NT2/D1 (cell line): ENCODE data around the gene MAD1L1.
"Not testable (repeated sequence)": the region's sequence is repeated elsewhere in the genome, so short reads cannot be mapped to it uniquely, and the experiment has no call there.

Experiments
- DNase-seq: peaks from one replicate; pipeline ENCODE4 v3.0.0-alpha.2; 2011; ENCODE audit warnings: low read depth, low spot score
- H3K27me3 ChIP-seq: 2 replicates; pipeline ENCODE4 v1.6.0; 2011; ENCODE audit warnings: mild to moderate bottlenecking; ENCODE audit not compliant: insufficient read length, insufficient read depth
- H3K36me3 ChIP-seq: 2 replicates; pipeline ENCODE4 v1.6.1; 2011; ENCODE audit warnings: mild to moderate bottlenecking, low read length, mixed read lengths; ENCODE audit not compliant: insufficient read depth, insufficient read length
- H3K4me1 ChIP-seq: 2 replicates; pipeline ENCODE4 v1.5.1; 2011; ENCODE audit not compliant: insufficient read depth, insufficient read length
- H3K4me3 ChIP-seq: 2 replicates; pipeline ENCODE4 v1.5.1; 2011; ENCODE audit warnings: low read depth; ENCODE audit not compliant: insufficient read length
- H3K9ac ChIP-seq: 2 replicates; pipeline ENCODE4 v1.6.0; 2011; ENCODE audit warnings: low read depth; ENCODE audit not compliant: insufficient read length
- H3K9me3 ChIP-seq: 2 replicates; pipeline ENCODE4 v1.5.1; 2011; ENCODE audit warnings: mild to moderate bottlenecking, low read length; ENCODE audit not compliant: insufficient read depth
- SUZ12 ChIP-seq: IDR thresholded peaks from 2 replicates; pipeline ENCODE4 v1.6.1; 2011; ENCODE audit not compliant: insufficient read length, insufficient read depth; ENCODE audit errors: extremely low read depth
- YY1 ChIP-seq: IDR thresholded peaks from 2 replicates; pipeline ENCODE4 v1.6.1; 2011; ENCODE audit not compliant: insufficient read length, insufficient read depth
- ZNF274 ChIP-seq: IDR thresholded peaks from 2 replicates; pipeline ENCODE4 v1.6.1; 2011; ENCODE audit warnings: mild to moderate bottlenecking, low read depth, low read length

The MAD1L1 gene

GRCh38 chr7:1839701-1840100, 393.0 kb downstream of the MAD1L1 start:
- no peak for DNase-seq
- H3K27me3 ChIP-seq = no peaks in the 10 kb centered on the region
- TF ChIP-seq YY1 (no peak), ZNF274 (no peak), SUZ12 (no peak)
- no peak overlapping the region for H3K4me3 ChIP-seq
- H3K9ac ChIP-seq = no peak overlapping the region
- H3K9me3 ChIP-seq = peaks cover 4% of the 10 kb centered on the region; the same call in 1 of the 2 replicates
- H3K4me1 ChIP-seq = peaks cover 2% of the 10 kb centered on the region
- peaks cover 4% of the 10 kb centered on the region for H3K36me3 ChIP-seq

DNA sequence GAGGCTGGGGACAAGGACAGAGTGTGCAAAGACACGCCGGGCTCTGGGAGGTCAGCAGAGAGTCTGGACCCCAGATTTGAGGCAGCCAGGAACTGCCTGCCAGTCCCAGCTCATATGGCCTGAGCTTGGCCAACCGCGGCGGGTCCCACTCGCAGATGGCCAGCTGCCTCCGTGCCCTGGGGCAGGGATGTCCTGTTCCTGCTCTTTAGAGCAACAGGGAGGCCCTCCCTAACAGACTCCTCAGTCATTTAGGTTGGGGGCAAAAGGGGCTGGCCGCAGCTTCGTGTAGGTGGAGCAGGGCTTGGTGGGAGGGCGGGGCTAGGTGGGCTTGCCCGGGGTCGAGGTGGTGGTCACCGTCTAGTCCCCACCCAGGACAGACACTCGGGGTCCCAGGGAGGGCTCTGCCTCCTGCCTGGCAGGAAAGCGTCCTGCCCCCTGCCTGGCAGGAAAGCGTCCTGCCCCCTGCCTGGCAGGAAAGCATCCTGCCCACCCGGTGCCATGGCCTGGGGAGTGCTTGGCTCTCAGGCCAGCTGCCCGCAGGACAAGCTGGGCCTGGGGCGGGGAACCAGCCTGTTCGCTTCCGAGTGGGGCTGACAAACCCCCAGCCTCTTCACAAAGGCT, 393.7 kb downstream of the MAD1L1 start:
- not testable (repeated sequence) for H3K36me3 ChIP-seq, H3K27me3 ChIP-seq, H3K9me3 ChIP-seq, DNase-seq, H3K4me1 ChIP-seq, H3K4me3 ChIP-seq, H3K9ac ChIP-seq

DNA sequence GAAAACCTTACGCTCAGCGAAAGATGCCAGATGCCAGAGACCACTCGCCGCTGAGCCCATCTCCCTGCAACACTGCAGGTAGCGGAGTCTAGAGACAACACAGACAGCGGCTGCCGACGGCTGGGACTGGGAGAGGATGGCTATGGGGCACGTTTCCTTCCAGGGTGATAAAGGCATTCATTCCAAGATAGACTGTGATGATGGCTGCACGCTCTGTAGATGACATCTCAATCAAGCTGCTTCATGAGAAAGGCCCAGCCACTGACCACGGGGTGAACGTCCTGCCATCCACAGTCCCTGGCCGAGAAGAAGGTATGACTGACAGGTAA, 394.2 kb downstream of the MAD1L1 start:
- H3K36me3 ChIP-seq, H3K27me3 ChIP-seq, DNase-seq: not testable (repeated sequence)

DNA sequence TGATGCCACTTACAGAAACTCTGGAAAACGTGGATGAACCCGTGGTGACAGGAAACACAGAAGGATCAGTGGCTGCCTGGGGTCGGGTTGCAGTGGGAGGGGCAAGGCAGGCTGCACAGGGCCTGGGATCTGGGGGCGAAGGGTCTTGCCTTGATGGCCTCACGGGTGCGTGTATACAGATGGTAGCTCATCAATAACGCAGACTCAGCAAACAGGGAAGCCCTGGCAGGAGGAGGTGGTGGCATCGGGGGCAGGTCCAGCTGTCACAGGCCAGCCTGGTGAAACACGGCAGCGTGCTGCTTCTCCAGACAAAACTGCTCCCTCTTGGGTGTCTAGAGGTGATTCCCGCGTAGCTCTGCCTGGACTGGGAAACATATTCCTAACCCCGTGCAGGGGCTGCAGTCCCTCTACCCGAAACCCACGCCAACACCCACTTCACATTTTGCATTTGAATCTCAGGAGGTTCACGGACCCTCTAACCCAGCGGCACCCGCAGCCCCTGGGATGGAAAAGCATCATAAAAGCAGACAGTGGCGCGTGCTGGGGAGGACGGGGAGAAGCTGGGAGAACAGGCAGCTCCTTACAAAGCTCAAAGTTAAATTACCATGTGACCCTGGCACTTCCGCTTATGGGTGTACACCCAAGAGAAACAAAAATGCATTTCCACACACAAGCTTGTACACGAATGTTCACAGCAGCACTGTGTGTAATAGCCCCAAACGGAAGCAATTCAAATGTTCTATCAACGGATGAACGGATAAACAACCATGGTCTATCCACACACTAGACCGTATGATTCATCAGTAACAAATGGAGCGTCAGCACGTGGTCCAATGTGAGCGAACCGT, 394.8 kb downstream of the MAD1L1 start:
- not testable (repeated sequence) for DNase-seq

More for the DNA sequence above, 394.2 kb downstream of the MAD1L1 start:
- not testable (repeated sequence) for H3K4me3 ChIP-seq, H3K4me1 ChIP-seq, H3K9me3 ChIP-seq, H3K9ac ChIP-seq

GRCh38 chr7:1831933-1832535, 400.7 kb downstream of the MAD1L1 start:
- H3K9me3 ChIP-seq, H3K36me3 ChIP-seq, H3K4me1 ChIP-seq, H3K4me3 ChIP-seq, H3K9ac ChIP-seq, DNase-seq, H3K27me3 ChIP-seq: not testable (repeated sequence)

More for the DNA sequence above, 394.8 kb downstream of the MAD1L1 start:
- H3K9ac ChIP-seq, H3K36me3 ChIP-seq, H3K9me3 ChIP-seq, H3K4me3 ChIP-seq, H3K4me1 ChIP-seq, H3K27me3 ChIP-seq: not testable (repeated sequence)

DNA sequence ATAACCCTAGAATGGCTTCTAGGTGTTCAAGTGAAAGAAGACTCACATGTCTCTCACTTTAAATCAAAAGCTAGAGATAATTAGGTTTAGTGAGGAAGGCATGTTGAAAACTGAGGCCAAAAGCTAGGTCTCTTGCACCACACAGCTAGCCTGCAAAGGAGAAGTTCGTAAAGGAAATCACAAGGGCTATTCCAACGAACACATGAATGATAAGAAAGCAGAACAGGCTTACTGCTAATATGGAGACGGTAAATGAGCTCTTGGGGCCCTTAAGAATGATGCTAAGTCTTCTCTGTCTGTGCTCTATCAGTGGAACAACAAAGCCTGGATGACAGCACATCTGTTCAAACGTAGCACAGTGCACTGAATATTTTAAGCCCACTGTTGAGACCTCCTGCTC, 401.3 kb downstream of the MAD1L1 start:
- H3K9me3 ChIP-seq, H3K36me3 ChIP-seq, H3K27me3 ChIP-seq, H3K9ac ChIP-seq, DNase-seq, H3K4me1 ChIP-seq, H3K4me3 ChIP-seq: not testable (repeated sequence)

GRCh38 chr7:1829668-1830067, 403.1 kb downstream of the MAD1L1 start:
- not testable (repeated sequence) for H3K4me3 ChIP-seq, DNase-seq, H3K36me3 ChIP-seq, H3K27me3 ChIP-seq, H3K9me3 ChIP-seq, H3K4me1 ChIP-seq, H3K9ac ChIP-seq

DNA sequence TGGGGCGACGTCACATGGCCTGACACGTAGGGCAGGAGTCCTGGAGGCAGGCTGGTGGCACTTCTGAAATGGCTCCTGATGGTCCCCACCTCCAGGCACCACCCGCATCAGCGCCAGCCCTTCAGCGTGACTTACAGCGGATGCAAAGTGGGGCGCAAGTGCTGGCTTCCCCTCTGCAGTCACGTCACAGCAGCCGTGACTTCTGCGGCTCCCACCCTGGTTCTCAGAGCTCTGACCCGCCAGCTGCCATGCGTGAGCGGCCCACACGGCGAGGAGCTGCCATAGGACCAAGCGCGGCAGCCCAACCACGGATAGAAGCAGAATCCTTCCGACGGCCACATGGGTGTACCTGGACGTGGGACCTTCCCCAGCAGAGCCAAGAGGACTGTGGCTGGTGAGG, 403.6 kb downstream of the MAD1L1 start:
- Histone ChIP-seq H3K4me1 (no peaks in the 10 kb centered on the region), H3K9ac (no peak overlapping the region), H3K4me3 (no peak overlapping the region), H3K9me3 (peaks cover 4% of the 10 kb centered on the region; the same call in 1 of the 2 replicates), H3K27me3 (no peaks in the 10 kb centered on the region), H3K36me3 (no peaks in the 10 kb centered on the region)
- DNase-seq = no peak
- TF ChIP-seq YY1 (no peak), SUZ12 (no peak), ZNF274 (no peak)

GRCh38 chr7:1828170-1828569, 404.6 kb downstream of the MAD1L1 start:
- not testable (repeated sequence) for H3K4me3 ChIP-seq, H3K9me3 ChIP-seq, DNase-seq, H3K36me3 ChIP-seq, H3K27me3 ChIP-seq, H3K4me1 ChIP-seq, H3K9ac ChIP-seq

GRCh38 chr7:1827521-1827981, 405.2 kb downstream of the MAD1L1 start:
- not testable (repeated sequence) for H3K4me3 ChIP-seq, H3K4me1 ChIP-seq, H3K36me3 ChIP-seq, DNase-seq, H3K9ac ChIP-seq, H3K9me3 ChIP-seq, H3K27me3 ChIP-seq

DNA sequence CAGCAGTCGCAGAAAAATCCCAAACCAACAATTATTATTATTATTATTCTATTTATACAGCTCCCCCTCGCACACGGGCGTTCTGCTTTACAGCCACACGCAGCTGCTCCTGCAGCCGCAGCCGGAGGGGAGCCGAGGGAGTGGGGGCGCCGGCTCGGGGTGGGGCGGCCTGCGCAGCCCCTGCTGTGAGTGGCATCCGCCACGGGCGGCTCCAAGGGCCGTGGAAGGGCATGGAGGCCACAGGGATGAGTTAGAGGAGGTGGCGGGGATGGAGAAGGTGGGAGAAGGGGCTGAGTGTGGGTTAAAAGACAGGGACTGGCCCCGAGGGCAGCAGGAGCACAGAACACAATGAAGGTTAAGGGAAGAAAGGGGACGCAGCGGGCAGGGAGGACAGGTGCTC, 405.8 kb downstream of the MAD1L1 start:
- not testable (repeated sequence) for H3K9me3 ChIP-seq, DNase-seq, H3K9ac ChIP-seq, H3K4me3 ChIP-seq, H3K4me1 ChIP-seq, H3K36me3 ChIP-seq, H3K27me3 ChIP-seq
